ENCODE results near the gene ICAM2.

Gene ICAM2

DNA sequence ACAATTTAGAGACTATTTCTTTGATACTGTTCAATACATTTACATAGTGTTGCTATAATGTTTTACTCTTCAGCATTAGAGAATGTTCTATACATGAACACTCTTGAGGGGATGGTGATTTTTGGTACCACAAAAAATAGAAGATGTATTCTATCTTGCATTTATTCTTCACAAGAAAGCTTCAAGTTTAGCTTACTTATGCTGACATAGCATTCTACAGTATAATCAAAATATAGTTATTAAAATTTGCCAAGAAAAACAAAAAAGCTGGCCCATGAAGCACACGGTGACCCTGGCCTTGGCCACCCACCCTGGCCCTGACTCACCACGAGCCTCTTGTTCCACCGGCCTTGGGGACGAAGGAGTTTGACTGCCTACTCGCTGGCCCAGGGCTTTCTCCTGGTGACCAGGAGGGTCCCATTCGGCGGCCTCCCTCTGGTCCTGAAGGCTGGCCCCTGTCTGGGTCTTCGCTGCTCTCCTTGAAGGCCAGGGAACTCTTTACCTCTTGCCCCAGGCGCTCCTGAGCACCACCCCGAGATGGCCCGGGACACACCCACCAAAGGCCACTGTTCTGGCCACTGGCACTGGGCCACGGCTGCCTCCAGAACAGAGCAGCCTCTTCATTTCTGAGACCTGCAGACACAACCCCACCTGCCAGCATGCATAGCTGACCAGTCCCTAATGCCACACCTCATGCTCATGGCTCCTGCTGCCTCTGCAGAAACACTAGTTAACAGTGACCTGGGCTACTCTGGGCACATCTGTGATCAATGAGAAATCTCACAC is 22.5 kb upstream of the ICAM2 start:
- TF ChIP-seq, protein P1, sequence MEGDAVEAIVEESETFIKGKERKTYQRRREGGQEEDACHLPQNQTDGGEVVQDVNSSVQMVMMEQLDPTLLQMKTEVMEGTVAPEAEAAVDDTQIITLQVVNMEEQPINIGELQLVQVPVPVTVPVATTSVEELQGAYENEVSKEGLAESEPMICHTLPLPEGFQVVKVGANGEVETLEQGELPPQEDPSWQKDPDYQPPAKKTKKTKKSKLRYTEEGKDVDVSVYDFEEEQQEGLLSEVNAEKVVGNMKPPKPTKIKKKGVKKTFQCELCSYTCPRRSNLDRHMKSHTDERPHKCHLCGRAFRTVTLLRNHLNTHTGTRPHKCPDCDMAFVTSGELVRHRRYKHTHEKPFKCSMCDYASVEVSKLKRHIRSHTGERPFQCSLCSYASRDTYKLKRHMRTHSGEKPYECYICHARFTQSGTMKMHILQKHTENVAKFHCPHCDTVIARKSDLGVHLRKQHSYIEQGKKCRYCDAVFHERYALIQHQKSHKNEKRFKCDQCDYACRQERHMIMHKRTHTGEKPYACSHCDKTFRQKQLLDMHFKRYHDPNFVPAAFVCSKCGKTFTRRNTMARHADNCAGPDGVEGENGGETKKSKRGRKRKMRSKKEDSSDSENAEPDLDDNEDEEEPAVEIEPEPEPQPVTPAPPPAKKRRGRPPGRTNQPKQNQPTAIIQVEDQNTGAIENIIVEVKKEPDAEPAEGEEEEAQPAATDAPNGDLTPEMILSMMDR (IDR thresholded peaks at IDR 0.05; ENCODE audit: extremely low read depth, missing control alignments) = no peak
- DNase-seq (ENCODE audit: low spot score) = no peak

DNA sequence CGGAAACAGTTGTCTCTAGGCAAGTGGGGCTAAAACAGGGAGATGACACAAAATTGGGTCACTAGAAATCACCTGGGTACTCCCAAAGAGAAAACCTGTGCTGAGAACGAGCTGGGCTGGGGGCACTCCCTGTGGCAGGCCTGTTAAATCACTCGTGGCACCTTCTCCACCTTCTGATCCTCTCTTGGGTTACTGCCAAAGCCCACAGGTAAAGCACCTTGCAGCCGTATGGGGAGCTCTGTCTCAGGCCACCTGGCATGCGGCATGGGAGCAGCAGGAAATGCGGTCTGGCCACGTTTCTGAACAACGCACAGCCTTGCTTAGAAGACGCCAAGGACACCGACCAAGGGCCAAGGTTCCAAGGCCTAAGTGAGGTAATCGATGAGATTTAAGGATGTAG is 21.5 kb upstream of the ICAM2 start:
- DNase-seq (ENCODE audit: low spot score) = no peak
- TF ChIP-seq, protein P1 (IDR thresholded peaks at IDR 0.05; ENCODE audit: extremely low read depth, missing control alignments) = no peak

DNA sequence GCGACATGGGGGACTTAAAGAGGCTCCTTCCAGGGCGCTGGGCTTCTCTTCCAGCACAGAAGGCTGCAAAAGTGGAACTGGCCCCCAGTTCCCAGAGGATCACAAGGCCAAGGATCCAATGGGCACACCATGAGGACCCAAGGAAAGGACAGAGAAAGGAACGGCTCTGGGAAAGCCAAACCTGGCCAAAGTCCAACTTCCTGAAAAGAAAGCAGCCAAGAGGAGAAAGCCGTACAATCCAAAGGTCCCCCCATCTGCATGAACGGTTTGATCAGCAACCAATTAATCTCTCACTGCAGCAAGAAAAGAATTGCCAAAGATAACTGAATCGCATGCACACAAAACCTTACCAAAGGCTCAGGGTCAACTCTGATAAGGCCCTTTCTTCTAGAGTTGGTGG is 19.8 kb upstream of the ICAM2 start:
- TF ChIP-seq, protein P1 (IDR thresholded peaks at IDR 0.05; ENCODE audit: extremely low read depth, missing control alignments) = no peak
- DNase-seq (ENCODE audit: low spot score) = no peak

DNA sequence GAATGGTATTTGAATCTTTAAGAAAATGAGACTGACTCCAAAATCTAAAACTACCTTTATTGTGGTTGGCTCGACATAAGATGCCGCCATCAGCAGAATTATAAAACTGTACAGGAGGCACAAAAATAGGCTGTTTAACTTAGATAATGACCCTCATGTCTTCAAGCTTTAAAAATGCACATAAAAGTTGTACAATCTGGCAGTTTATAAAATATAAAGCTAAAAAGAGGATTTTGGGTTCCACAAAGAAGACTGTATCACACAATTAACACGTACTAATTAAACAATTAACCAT is 18.6 kb upstream of the ICAM2 start:
- no peak for DNase-seq (ENCODE audit: low spot score)
- TF ChIP-seq, protein P1 (IDR thresholded peaks at IDR 0.05; ENCODE audit: extremely low read depth, missing control alignments) = no peak

DNA sequence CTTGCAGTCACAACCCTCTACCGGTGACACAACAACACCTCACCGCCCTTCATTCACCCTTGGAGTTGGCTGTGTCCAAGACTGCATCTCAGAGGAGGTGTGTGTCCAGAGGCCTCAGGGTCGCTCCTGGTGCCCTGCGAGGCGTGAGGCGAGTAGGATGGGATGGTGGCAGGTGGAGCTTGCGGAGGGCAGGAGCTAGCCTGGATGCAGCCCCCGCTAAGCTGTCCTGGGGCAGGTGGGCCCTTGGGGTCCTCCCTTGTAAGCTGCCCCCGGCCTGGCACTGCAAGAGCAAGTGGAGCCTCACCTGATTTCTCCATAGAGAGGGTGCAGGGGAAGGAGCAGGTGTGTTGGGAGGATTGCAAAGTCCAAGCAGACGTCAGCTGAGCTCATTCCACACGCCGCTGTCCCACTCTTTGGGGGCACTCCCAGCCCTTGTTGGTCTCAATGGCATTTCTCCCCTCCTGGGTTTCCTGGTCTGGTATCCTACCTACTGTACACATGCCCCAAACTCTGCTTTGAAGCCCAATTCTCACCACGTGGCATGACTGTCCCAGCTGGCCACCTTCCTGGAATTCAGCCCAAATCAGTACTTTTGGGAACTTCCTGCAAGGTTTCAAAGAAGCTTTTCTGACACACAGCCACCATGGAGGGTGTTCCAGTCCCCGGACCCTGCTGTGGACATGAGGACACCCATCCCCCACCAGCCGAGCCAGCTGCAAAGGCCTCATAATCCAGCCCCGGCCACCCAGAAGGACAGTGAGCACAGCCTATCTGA is 18.1 kb upstream of the ICAM2 start:
- TF ChIP-seq, protein P1 (IDR thresholded peaks at IDR 0.05; ENCODE audit: extremely low read depth, missing control alignments) = no peak
- DNase-seq (ENCODE audit: low spot score) = no peak

DNA sequence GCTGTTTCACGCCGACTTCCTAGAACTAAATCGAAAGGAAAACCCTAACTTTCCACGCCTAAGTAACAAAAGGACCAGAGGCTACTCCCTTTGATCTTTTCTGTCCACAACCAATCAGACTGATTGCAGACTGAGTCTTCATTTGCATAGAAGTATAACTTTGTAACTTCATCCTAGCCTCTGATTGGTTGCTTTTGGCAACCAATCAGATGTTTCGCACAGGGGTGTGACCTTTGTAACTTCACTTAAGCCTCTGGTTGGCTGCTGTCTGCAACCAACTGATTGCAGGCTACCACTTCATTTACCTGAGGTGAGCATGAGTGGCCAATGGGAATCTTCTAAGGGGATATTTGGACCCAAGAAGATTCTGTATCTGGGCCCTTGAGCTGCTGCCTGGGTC is 17.4 kb upstream of the ICAM2 start:
- no peak for DNase-seq (ENCODE audit: low spot score)

DNA sequence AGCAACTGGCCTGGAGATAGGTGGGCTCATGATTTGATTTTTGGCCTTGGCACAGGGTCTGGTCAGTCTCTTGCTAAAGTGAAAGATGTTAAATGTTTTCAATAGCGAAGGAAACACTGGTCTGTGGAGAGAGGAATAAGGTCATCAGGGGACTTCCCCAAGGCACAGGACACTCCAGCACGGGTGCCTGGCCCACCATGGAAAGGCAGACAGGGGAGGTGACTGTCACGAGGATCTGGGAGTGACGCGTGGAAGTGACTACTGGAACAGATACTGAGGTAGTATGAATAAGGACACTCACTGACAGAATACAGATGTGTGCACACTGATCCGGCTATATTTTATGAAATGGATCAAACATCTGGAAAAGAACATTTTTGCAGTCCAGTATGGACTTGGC is 16.7 kb upstream of the ICAM2 start:
- TF ChIP-seq, protein P1 (IDR thresholded peaks at IDR 0.05; ENCODE audit: extremely low read depth, missing control alignments) = no peak
- no peak for DNase-seq (ENCODE audit: low spot score)

More for the DNA sequence above, 17.4 kb upstream of the ICAM2 start:
- TF ChIP-seq, protein P1 (IDR thresholded peaks at IDR 0.05; ENCODE audit: extremely low read depth, missing control alignments) = no peak

Measured in GM20000 (cell line).